Fibroblast of pulmonary artery (primary cell): ENCODE data around the gene UQCR11.

Experiments
- DNase-seq: peaks from one replicate; pipeline ENCODE4 v3.0.0-alpha.2; 2010; ENCODE audit warnings: low read depth
- H3K4me3 ChIP-seq: replicated peaks from 2 replicates; pipeline ENCODE4 v1.5.1; 2011; ENCODE audit warnings: low read depth, mild to moderate bottlenecking, control low read depth, low read length, moderate library complexity
- TF ChIP-seq, protein P1 (sequence below): IDR thresholded peaks from 2 replicates; pipeline ENCODE4 v1.5.1; 2011; ENCODE audit warnings: mild to moderate bottlenecking, control low read depth, low read length, inconsistent platforms; ENCODE audit errors: missing control alignments

UQCR11 gene

DNA sequence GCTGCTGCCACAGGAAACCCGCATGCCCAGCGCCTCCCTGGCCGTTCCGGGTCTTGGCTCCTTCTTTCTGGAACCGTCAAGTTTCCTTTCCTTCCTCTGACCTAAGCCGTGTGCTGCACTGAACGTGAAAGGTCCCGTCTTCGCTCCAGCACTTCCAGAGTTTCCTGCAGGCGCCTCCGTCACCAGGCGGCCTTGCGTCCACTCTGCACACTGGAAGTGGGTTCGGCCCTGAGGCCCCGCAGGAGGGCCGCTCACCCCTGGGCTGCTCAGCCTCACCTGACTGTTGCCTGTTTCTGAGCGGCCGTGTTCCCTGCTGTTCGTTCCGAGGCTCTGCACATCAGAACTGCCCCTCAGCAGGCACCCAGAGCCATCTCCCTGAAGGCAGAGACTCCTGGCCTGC lies 24.9 kb downstream of the UQCR11 start:
- TF ChIP-seq, protein P1, sequence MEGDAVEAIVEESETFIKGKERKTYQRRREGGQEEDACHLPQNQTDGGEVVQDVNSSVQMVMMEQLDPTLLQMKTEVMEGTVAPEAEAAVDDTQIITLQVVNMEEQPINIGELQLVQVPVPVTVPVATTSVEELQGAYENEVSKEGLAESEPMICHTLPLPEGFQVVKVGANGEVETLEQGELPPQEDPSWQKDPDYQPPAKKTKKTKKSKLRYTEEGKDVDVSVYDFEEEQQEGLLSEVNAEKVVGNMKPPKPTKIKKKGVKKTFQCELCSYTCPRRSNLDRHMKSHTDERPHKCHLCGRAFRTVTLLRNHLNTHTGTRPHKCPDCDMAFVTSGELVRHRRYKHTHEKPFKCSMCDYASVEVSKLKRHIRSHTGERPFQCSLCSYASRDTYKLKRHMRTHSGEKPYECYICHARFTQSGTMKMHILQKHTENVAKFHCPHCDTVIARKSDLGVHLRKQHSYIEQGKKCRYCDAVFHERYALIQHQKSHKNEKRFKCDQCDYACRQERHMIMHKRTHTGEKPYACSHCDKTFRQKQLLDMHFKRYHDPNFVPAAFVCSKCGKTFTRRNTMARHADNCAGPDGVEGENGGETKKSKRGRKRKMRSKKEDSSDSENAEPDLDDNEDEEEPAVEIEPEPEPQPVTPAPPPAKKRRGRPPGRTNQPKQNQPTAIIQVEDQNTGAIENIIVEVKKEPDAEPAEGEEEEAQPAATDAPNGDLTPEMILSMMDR, result no peak
- H3K4me3 ChIP-seq, result no peak overlapping the region
- DNase-seq, result no peak

- DNase-seq, result no peak
- TF ChIP-seq, protein P1, result no peak
Measured at GRCh38 chr19:1579222-1579621, 26.0 kb downstream of the UQCR11 start.

GRCh38 chr19:1577929-1578618 lies 27.2 kb downstream of the UQCR11 start:
- TF ChIP-seq, protein P1, result no peak
- DNase-seq, result no peak
- no peak overlapping the region for H3K4me3 ChIP-seq

More at GRCh38 chr19:1579222-1579621, 26.0 kb downstream of the UQCR11 start:
- H3K4me3 ChIP-seq, result no peak overlapping the region

DNA sequence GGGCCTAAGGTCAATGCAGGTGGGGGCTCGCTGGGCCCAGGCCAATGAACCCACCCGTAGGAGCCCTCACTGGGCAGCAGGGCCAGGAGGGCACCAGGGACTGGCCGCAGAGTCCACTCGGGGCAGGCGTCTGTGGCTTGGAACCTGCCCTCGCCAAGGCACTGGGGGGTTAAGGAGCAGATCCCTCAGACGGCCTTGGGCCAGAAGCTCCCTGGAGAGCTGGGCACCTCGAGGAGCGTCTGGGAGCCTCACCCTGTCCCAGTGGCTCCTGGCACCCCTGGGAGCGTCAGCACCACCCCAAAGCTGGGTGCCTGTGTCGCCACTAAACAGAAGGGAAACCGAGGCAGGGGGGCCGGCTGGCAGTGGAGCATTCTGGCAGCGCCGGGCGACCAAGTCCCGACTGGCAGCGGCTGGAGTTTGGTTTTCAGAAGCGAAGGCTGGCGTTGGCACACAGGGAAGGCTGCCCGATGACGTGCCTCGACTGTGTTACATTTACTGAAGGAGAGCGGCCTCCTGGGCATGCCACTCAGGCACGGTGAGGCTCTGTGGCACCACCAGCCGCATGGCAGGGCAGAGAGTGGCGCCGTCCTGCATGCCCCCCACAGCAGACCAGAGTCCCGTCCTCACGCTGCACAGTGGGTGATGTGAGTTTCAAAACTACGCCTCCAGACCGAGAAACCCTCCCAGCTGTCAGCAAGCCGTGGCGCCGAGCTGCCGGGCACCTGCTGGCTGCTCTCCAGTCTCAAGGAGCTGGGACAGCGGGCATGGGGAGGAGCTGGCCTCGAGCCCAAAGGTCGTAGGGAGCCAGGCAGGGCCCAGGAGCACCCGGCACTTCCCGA lies 28.0 kb downstream of the UQCR11 start:
- DNase-seq, result no peak
- TF ChIP-seq, protein P1, result no peak
- no peak overlapping the region for H3K4me3 ChIP-seq

GRCh38 chr19:1576242-1577089 lies 28.8 kb downstream of the UQCR11 start:
- no peak for DNase-seq
- TF ChIP-seq, protein P1, result no peak

GRCh38 chr19:1575323-1576241 lies 29.7 kb downstream of the UQCR11 start:
- TF ChIP-seq, protein P1, result no peak
- no peak overlapping the region for H3K4me3 ChIP-seq
- DNase-seq, result no peak

More at GRCh38 chr19:1576242-1577089, 28.8 kb downstream of the UQCR11 start:
- H3K4me3 ChIP-seq, result no peak overlapping the region
